Right renal pelvis (tissue), 4 donors: ENCODE measurements around the gene CCDC87. TPM values are rescaled to one million over a fixed set of nuclear protein-coding genes. Genes with fewer than 3 reads are reported as not detected.
"Not testable (repeated sequence)": the region's sequence is repeated elsewhere in the genome, so short reads cannot be mapped to it uniquely, and the experiment has no call there.

ENCODE experiments used
- DNase-seq, 4 donors: peaks; one replicate each; pipeline ENCODE4 v3.0.0-alpha.2; 2013; ENCODE audit warnings: low read depth in 4 of 4, low spot score in 3 of 4, missing footprints in 1 of 4
- polyA plus RNA-seq, 4 donors: library from polyadenylated mRNA; unstranded; fragments of 120-200 nt; gene quantifications; one replicate each; pipeline ENCODE4 v1.2.1, GENCODE V29; 2013; ENCODE audit not compliant: insufficient read length in 4 of 4

The CCDC87 gene
- polyA plus RNA-seq, 4 donors, result 0.30 to 0.37 (median 0.33) TPM

- peak; percentile 97 to 99 (median 98) for DNase-seq
Observed at GRCh38 chr11:66616379-66617154, 23.7 kb upstream of the CCDC87 start, which contains the start of gene RBM14. TSS of gene RBM14 (plus strand) at chr11:66616630. CDS start at chr11:66616721, 91 bp downstream.

GRCh38 chr11:66614073-66614472, 21.2 kb upstream of the CCDC87 start:
- DNase-seq, result no peak

GRCh38 chr11:66612458-66612857, 19.6 kb upstream of the CCDC87 start:
- no peak for DNase-seq

- no peak for DNase-seq
Observed at GRCh38 chr11:66609721-66610617, 17.1 kb upstream of the CCDC87 start.

GRCh38 chr11:66607126-66607834, 14.4 kb upstream of the CCDC87 start:
- DNase-seq, result no peak

GRCh38 chr11:66606608-66607007, 13.7 kb upstream of the CCDC87 start:
- not testable (repeated sequence) for DNase-seq

GRCh38 chr11:66604155-66604554, 11.3 kb upstream of the CCDC87 start:
- no peak for DNase-seq

GRCh38 chr11:66603072-66603471, 10.2 kb upstream of the CCDC87 start:
- DNase-seq, result no peak

- no peak for DNase-seq
Observed at GRCh38 chr11:66600631-66601233, 7.9 kb upstream of the CCDC87 start.

GRCh38 chr11:66600219-66600618, 7.4 kb upstream of the CCDC87 start:
- DNase-seq, result no peak

GRCh38 chr11:66598993-66599392, 6.1 kb upstream of the CCDC87 start:
- no peak for DNase-seq

GRCh38 chr11:66595245-66595904, 2.5 kb upstream of the CCDC87 start:
- peak in 2 of 4 donors; percentile 39 to 49 for DNase-seq

- no peak for DNase-seq
Observed at GRCh38 chr11:66593650-66594049, 787 bp upstream of the CCDC87 start.

- no peak for DNase-seq
Observed at GRCh38 chr11:66593303-66593635, 406 bp upstream of the CCDC87 start.

- no peak for DNase-seq
Observed at GRCh38 chr11:66591175-66591574, 1.7 kb downstream of the CCDC87 start.

GRCh38 chr11:66589996-66590675, 2.7 kb downstream of the CCDC87 start:
- DNase-seq, result no peak

- DNase-seq, result not testable (repeated sequence)
Observed at GRCh38 chr11:66589315-66589714, 3.5 kb downstream of the CCDC87 start.

- no peak for DNase-seq
Observed at GRCh38 chr11:66586136-66586535, 6.7 kb downstream of the CCDC87 start.

GRCh38 chr11:66585447-66585846, 7.4 kb downstream of the CCDC87 start:
- DNase-seq, result not testable (repeated sequence)
